Measurements from ENCODE around the gene PPOX.

GRCh38 chr1:161174911-161175310 lies 8.7 kb downstream of the PPOX start:
- TF ChIP-seq CTCF (IDR thresholded peaks at IDR 0.05): no peak
- no peak for TF ChIP-seq EP300 (IDR thresholded peaks at IDR 0.05)
- TF ChIP-seq POLR2A (IDR thresholded peaks at IDR 0.05): no peak
- TF ChIP-seq POLR2AphosphoS5 (IDR thresholded peaks at IDR 0.05): no peak

Data from upper lobe of left lung (tissue), 4 donors.